ENCODE results near the gene ANKRD28. TPM values are rescaled to one million over a fixed set of nuclear protein-coding genes. Genes with fewer than 3 reads are reported as not detected.
A peak's percentile ranks its signal among the peaks of the same experiment; 100 is the strongest.

ANKRD28 gene
- total RNA-seq, 1 experiment from 2014 or later: 82.6 TPM

GRCh38 chr3:15632212-15632580 is 165.6 kb downstream of the ANKRD28 start:
- Histone ChIP-seq H3K27me3 (ENCODE audit: insufficient read depth, low read depth) (no peaks in the 10 kb centered on the region), H4K20me1 (ENCODE audit: insufficient read depth) (no peaks in the 10 kb centered on the region), H3K4me1 (replicated peaks; ENCODE audit: insufficient read depth) (peaks cover 76% of the 10 kb centered on the region), H3K36me3 (ENCODE audit: low read depth) (no peaks in the 10 kb centered on the region), H3K27ac (0 out of 2 replicates have a peak overlapping the region, but pooled peaks have one; percentile 79), H2AFZ (no peak overlapping the region), H3K4me3 (no peak overlapping the region), H3F3A (ENCODE audit: insufficient read depth, low read depth) (peaks cover 53% of the 10 kb centered on the region), H3K9me2 (ENCODE audit: insufficient read depth) (no peaks in the 10 kb centered on the region), H3K79me2 (ENCODE audit: low read depth) (no peaks in the 10 kb centered on the region; the same call in 1 of the 2 replicates), H3K9me3 (ENCODE audit: insufficient read depth, low read depth) (no peaks in the 10 kb centered on the region), H3K4me2 (no peak overlapping the region)
- BruUV-seq (replicated peaks): no TSS peak
- intact Hi-C loops (cut with micrococcal nuclease; ENCODE audit: unreplicated experiment): loop anchor here (5.0 to 10.0 kb wide), 4 partner anchors 35 to 635 kb away; partner anchors contain the start of gene OXNAD1
- TF ChIP-seq CTCF (conservative IDR thresholded peaks at IDR 0.05) (no peak), EZH2 (IDR thresholded peaks at IDR 0.05; ENCODE audit: low read depth) (no peak)
- ChIA-PET POLR2A (ENCODE audit: unreplicated experiment) (no interaction called here), CTCF (no interaction called here)
- DNase-seq: no peak

GRCh38 chr3:15631426-15632211 is 166.2 kb downstream of the ANKRD28 start:
- H3K27me3 ChIP-seq (ENCODE audit: insufficient read depth, low read depth): no peaks in the 10 kb centered on the region
- peaks cover 48% of the 10 kb centered on the region for H3F3A ChIP-seq (ENCODE audit: insufficient read depth, low read depth)
- ChIA-PET CTCF (interaction anchor here (1.7 kb wide), 1 partner anchor 181 kb away, joined by 3 read pairs; no protein-coding TSS in a partner anchor), POLR2A (ENCODE audit: unreplicated experiment) (no interaction called here)
- no TSS peak for BruUV-seq (replicated peaks)
- H4K20me1 ChIP-seq (ENCODE audit: insufficient read depth): no peaks in the 10 kb centered on the region
- peak overlapping the region; percentile 64 for H3K4me2 ChIP-seq
- no peaks in the 10 kb centered on the region for H3K9me3 ChIP-seq (ENCODE audit: insufficient read depth, low read depth)
- H3K36me3 ChIP-seq (ENCODE audit: low read depth): no peaks in the 10 kb centered on the region
- peaks cover 70% of the 10 kb centered on the region for H3K4me1 ChIP-seq (replicated peaks; ENCODE audit: insufficient read depth)
- no peak overlapping the region for H2AFZ ChIP-seq
- intact Hi-C loops (cut with micrococcal nuclease; ENCODE audit: unreplicated experiment): loop anchor here (1.0 to 10.0 kb wide), 5 partner anchors 16 to 636 kb away; partner anchors contain the start of gene OXNAD1
- H3K4me3 ChIP-seq: no peak overlapping the region
- TF ChIP-seq EZH2 (IDR thresholded peaks at IDR 0.05; ENCODE audit: low read depth) (no peak), CTCF (conservative IDR thresholded peaks at IDR 0.05) (no peak)
- no peaks in the 10 kb centered on the region for H3K9me2 ChIP-seq (ENCODE audit: insufficient read depth)
- no peak for DNase-seq
- no peaks in the 10 kb centered on the region; the same call in 1 of the 2 replicates for H3K79me2 ChIP-seq (ENCODE audit: low read depth)
- H3K27ac ChIP-seq: peak overlapping the region; percentile 79

- Histone ChIP-seq H3K4me1 (replicated peaks; ENCODE audit: insufficient read depth) (peaks cover 62% of the 10 kb centered on the region), H3K9me2 (ENCODE audit: insufficient read depth) (no peaks in the 10 kb centered on the region), H3K4me3 (peak overlapping the region; percentile 15; the same call in 1 of the 2 replicates), H4K20me1 (ENCODE audit: insufficient read depth) (no peaks in the 10 kb centered on the region), H3F3A (ENCODE audit: insufficient read depth, low read depth) (peaks cover 40% of the 10 kb centered on the region), H2AFZ (no peak overlapping the region), H3K36me3 (ENCODE audit: low read depth) (no peaks in the 10 kb centered on the region), H3K9me3 (ENCODE audit: insufficient read depth, low read depth) (no peaks in the 10 kb centered on the region), H3K79me2 (ENCODE audit: low read depth) (no peaks in the 10 kb centered on the region; the same call in 1 of the 2 replicates), H3K4me2 (peak overlapping the region; percentile 64), H3K27ac (peak overlapping the region; percentile 79), H3K27me3 (ENCODE audit: insufficient read depth, low read depth) (no peaks in the 10 kb centered on the region)
- BruUV-seq (replicated peaks): no TSS peak
- TF ChIP-seq EZH2 (IDR thresholded peaks at IDR 0.05; ENCODE audit: low read depth) (no peak), CTCF (conservative IDR thresholded peaks at IDR 0.05) (no peak)
- peak in 1 of 2 experiments; percentile 71 for DNase-seq
- intact Hi-C loops (cut with micrococcal nuclease; ENCODE audit: unreplicated experiment): loop anchor here (1.0 to 10.0 kb wide), 6 partner anchors 17 to 637 kb away; partner anchors contain the start of gene OXNAD1
- POLR2A ChIA-PET (ENCODE audit: unreplicated experiment): interaction anchor here (0.5 to 0.8 kb wide), 2 partner anchors 12 to 1415 kb away, joined by 6 to 14 read pairs; no protein-coding TSS in a partner anchor
- CTCF ChIA-PET: interaction anchor here (1.7 kb wide), 1 partner anchor 182 kb away, joined by 3 read pairs; no protein-coding TSS in a partner anchor
Measured at GRCh38 chr3:15630646-15631350, 167.0 kb downstream of the ANKRD28 start.
